Activated B cell treated with CpG ODN at 0.5 μM for 24 hours (primary cell): ENCODE measurements around the gene CETP. TPM values are rescaled to one million over a fixed set of nuclear protein-coding genes. Genes with fewer than 3 reads are reported as not detected.
A peak's percentile ranks its signal among the peaks of the same experiment; 100 is the strongest.

Experiments used
- ATAC-seq: fragments of 200-7000 bp; cut with Tn5 transposase; one replicate; pipeline ENCODE4 v1.10.0; 2021; ENCODE audit warnings: low read depth, mild to moderate bottlenecking, moderate library complexity
- CTCF ChIA-PET: fragments of 350-600 bp; sonication (Branson Sonifier 250); formaldehyde crosslinking; loops from one replicate; lab custom pipeline; 2021; ENCODE audit warnings: antibody characterized with exemption; lab: Charles Lee
- POLR2A ChIA-PET: fragments of 350-600 bp; sonication (Branson Sonifier 250); formaldehyde crosslinking; loops from one replicate; lab custom pipeline; 2021; ENCODE audit warnings: antibody characterized with exemption; lab: Charles Lee
- DNase-seq: peaks from one replicate; pipeline ENCODE4 v3.0.0; 2022
- H3K27ac Mint-ChIP-seq: one replicate; pipeline ENCODE4 v1.8.0; 2020; ENCODE audit warnings: mixed read lengths
- H3K27me3 Mint-ChIP-seq: one replicate; pipeline ENCODE4 v1.8.0; 2021; ENCODE audit warnings: mixed read lengths
- H3K36me3 Mint-ChIP-seq: one replicate; pipeline ENCODE4 v1.8.0; 2021; ENCODE audit warnings: low read depth, mixed read lengths
- H3K4me1 Mint-ChIP-seq: one replicate; pipeline ENCODE4 v1.8.0; 2021; ENCODE audit warnings: mixed read lengths
- H3K4me3 Mint-ChIP-seq: one replicate; pipeline ENCODE4 v1.8.0; 2020; ENCODE audit warnings: mild to moderate bottlenecking, mixed read lengths
- H3K9me3 Mint-ChIP-seq: one replicate; pipeline ENCODE4 v1.8.0; 2020; ENCODE audit warnings: mixed read lengths
- intact Hi-C: fragments of 100-400 bp; cut with micrococcal nuclease; formaldehyde crosslinking; loops from one replicate; pipeline ENCODE4 v1.15.1; 2024
- total RNA-seq: library from RNA; stranded (reverse); gene quantifications from 2 replicates; pipeline ENCODE4 v1.2.3, GENCODE V29; 2022
- TF ChIP-seq, protein P1 (sequence below): fragments of 200-600 bp; IDR thresholded peaks from one replicate; pipeline ENCODE4 v1.8.0; 2022; ENCODE audit warnings: antibody characterized with exemption, mild to moderate bottlenecking

The CETP gene
- total RNA-seq, 1 donor from 2014 or later = 1.4 TPM

- POLR2A ChIA-PET = interaction anchor here (1.2 to 12.4 kb wide), 8 partner anchors 15 to 101 kb away, joined by 3 to 233 read pairs (median 18); partner anchors contain the start of gene NLRC5
- no peaks in the 10 kb centered on the region for H3K36me3 Mint-ChIP-seq
- peak overlapping the region; percentile 3 for H3K27ac Mint-ChIP-seq
- no peak for ATAC-seq
- H3K9me3 Mint-ChIP-seq = no peaks in the 10 kb centered on the region
- no peaks in the 10 kb centered on the region for H3K27me3 Mint-ChIP-seq
- no peak for DNase-seq
- H3K4me1 Mint-ChIP-seq = peaks cover 66% of the 10 kb centered on the region
- CTCF ChIA-PET = interaction anchor here (1.3 to 3.1 kb wide), 5 partner anchors 19 to 115 kb away, joined by 4 to 20 read pairs (median 4); partner anchors contain the start of gene NLRC5
- TF ChIP-seq, protein P1, sequence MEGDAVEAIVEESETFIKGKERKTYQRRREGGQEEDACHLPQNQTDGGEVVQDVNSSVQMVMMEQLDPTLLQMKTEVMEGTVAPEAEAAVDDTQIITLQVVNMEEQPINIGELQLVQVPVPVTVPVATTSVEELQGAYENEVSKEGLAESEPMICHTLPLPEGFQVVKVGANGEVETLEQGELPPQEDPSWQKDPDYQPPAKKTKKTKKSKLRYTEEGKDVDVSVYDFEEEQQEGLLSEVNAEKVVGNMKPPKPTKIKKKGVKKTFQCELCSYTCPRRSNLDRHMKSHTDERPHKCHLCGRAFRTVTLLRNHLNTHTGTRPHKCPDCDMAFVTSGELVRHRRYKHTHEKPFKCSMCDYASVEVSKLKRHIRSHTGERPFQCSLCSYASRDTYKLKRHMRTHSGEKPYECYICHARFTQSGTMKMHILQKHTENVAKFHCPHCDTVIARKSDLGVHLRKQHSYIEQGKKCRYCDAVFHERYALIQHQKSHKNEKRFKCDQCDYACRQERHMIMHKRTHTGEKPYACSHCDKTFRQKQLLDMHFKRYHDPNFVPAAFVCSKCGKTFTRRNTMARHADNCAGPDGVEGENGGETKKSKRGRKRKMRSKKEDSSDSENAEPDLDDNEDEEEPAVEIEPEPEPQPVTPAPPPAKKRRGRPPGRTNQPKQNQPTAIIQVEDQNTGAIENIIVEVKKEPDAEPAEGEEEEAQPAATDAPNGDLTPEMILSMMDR = no peak
- intact Hi-C loops = loop anchor here (2.0 to 10.0 kb wide), 2 partner anchors 31 to 445 kb away; no protein-coding TSS in a partner anchor
- no peak overlapping the region for H3K4me3 Mint-ChIP-seq
Observed at GRCh38 chr16:56969769-56970168, 8.0 kb downstream of the CETP start.

DNA sequence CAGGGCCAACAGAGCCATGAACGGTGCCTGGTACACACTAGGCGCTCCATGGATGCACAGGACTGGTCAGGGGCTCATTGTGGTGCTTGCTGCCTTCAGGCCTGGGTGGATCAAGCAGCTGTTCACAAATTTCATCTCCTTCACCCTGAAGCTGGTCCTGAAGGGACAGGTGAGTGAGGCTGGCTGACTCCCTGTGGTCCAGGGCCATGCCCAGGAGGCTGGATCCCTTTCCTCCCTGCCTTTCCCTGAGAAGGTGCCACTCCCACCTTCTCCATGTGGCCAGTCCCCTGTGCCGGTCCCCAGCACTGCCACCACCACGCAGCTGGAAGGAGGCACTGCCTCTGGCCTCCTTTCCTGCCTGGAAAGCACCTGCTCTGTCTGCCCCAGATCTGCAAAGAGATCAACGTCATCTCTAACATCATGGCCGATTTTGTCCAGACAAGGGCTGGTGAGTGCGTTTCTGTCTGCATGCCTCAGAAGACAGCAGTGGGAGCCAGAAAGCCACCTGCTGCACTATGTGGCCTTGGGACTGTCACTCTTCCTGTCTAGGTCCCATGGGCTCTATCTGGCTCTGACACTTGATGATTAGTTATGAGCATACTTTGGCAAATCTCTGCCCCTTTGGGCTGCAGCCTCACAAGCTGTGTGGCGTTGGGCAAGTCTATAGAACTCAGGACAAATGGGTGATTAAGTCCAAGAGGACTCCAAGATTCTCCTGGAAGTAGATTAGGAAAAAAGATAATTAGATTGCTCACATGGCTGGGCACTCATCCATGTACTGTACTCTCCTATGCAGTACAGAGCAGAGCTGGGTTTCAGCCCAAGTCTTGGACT lies 9.4 kb downstream of the CETP start:
- H3K4me3 Mint-ChIP-seq = peak overlapping the region; percentile 66
- H3K36me3 Mint-ChIP-seq = no peaks in the 10 kb centered on the region
- H3K27me3 Mint-ChIP-seq = no peaks in the 10 kb centered on the region
- ATAC-seq (peak; percentile 96), DNase-seq (peak; percentile 53)
- TF ChIP-seq, protein P1 = no peak
- H3K9me3 Mint-ChIP-seq = no peaks in the 10 kb centered on the region
- intact Hi-C loops = loop anchor here (1.0 to 2.0 kb wide), 4 partner anchors 10 to 71 kb away; no protein-coding TSS in a partner anchor
- ChIA-PET CTCF (interaction anchor here (0.6 to 3.1 kb wide), 14 partner anchors 18 to 196 kb away, joined by 3 to 20 read pairs (median 3); partner anchors contain the start of gene NLRC5), POLR2A (interaction anchor here (0.6 to 12.4 kb wide), 25 partner anchors 14 to 105 kb away, joined by 3 to 233 read pairs (median 4); partner anchors contain the start of genes NLRC5 and SLC12A3)
- H3K4me1 Mint-ChIP-seq = peaks cover 66% of the 10 kb centered on the region
- peak overlapping the region; percentile 97 for H3K27ac Mint-ChIP-seq

- H3K36me3 Mint-ChIP-seq = no peaks in the 10 kb centered on the region
- ChIA-PET POLR2A (interaction anchor here (0.7 to 12.4 kb wide), 16 partner anchors 14 to 106 kb away, joined by 3 to 233 read pairs (median 8); partner anchors contain the start of genes NLRC5 and SLC12A3), CTCF (interaction anchor here (0.6 to 3.1 kb wide), 9 partner anchors 18 to 117 kb away, joined by 3 to 20 read pairs (median 3); partner anchors contain the start of gene NLRC5)
- ATAC-seq (no peak), DNase-seq (no peak)
- H3K27ac Mint-ChIP-seq = peak overlapping the region; percentile 97
- H3K27me3 Mint-ChIP-seq = no peaks in the 10 kb centered on the region
- H3K9me3 Mint-ChIP-seq = no peaks in the 10 kb centered on the region
- H3K4me1 Mint-ChIP-seq = peaks cover 70% of the 10 kb centered on the region
- TF ChIP-seq, protein P1 = no peak
- intact Hi-C loops = loop anchor here (1.0 to 2.0 kb wide), 4 partner anchors 10 to 71 kb away; no protein-coding TSS in a partner anchor
- peak overlapping the region; percentile 66 for H3K4me3 Mint-ChIP-seq
Observed at GRCh38 chr16:56971768-56972043, 10.0 kb downstream of the CETP start.

GRCh38 chr16:56972403-56973293 lies 10.9 kb downstream of the CETP start:
- H3K27ac Mint-ChIP-seq = peak overlapping the region; percentile 81
- peaks cover 74% of the 10 kb centered on the region for H3K4me1 Mint-ChIP-seq
- intact Hi-C loops = no loop called here
- ChIA-PET CTCF (interaction anchor here (0.7 to 3.1 kb wide), 5 partner anchors 8 to 72 kb away, joined by 3 to 20 read pairs (median 3); no protein-coding TSS in a partner anchor), POLR2A (interaction anchor here (0.8 to 12.4 kb wide), 10 partner anchors 13 to 89 kb away, joined by 3 to 233 read pairs (median 13); partner anchors contain the start of gene NLRC5)
- no peak for ATAC-seq
- H3K27me3 Mint-ChIP-seq = no peaks in the 10 kb centered on the region
- no peaks in the 10 kb centered on the region for H3K9me3 Mint-ChIP-seq
- H3K4me3 Mint-ChIP-seq = peak overlapping the region; percentile 62
- no peaks in the 10 kb centered on the region for H3K36me3 Mint-ChIP-seq
- TF ChIP-seq, protein P1 = no peak
- no peak for DNase-seq
